ENCODE results near the gene DCAF15.

DNA sequence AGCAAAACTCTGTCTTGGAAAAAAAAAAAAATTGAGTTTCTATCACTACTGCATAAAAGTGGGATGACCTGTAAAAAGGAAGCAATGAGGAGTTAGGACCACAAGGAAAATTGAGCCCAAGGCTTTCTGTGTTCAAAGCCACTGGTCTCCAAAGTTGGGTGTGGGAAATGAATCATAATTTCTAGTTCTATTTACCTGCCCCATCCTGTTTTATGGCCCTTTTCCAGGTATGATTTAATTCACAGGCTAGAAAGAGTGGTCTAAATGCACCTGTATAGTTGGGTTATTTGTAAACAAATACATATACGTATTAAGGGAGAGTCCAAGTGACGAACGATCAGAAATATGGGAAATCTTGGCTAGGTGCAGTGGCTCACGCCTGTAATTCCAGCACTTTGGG, 5.9 kb upstream of the DCAF15 start:
- TF ChIP-seq, protein P1, sequence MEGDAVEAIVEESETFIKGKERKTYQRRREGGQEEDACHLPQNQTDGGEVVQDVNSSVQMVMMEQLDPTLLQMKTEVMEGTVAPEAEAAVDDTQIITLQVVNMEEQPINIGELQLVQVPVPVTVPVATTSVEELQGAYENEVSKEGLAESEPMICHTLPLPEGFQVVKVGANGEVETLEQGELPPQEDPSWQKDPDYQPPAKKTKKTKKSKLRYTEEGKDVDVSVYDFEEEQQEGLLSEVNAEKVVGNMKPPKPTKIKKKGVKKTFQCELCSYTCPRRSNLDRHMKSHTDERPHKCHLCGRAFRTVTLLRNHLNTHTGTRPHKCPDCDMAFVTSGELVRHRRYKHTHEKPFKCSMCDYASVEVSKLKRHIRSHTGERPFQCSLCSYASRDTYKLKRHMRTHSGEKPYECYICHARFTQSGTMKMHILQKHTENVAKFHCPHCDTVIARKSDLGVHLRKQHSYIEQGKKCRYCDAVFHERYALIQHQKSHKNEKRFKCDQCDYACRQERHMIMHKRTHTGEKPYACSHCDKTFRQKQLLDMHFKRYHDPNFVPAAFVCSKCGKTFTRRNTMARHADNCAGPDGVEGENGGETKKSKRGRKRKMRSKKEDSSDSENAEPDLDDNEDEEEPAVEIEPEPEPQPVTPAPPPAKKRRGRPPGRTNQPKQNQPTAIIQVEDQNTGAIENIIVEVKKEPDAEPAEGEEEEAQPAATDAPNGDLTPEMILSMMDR (IDR thresholded peaks at IDR 0.05), result no peak
- no peak for TF ChIP-seq POLR2A (IDR thresholded peaks at IDR 0.05)
